Stimulated activated CD8-positive, alpha-beta memory T cell treated with anti-CD3 and anti-CD28 coated beads, Interleukin-7, amount 100 ng/mL, for 24 hours (primary cell): Measurements from ENCODE around the gene SLC6A5.

ENCODE experiments used
- DNase-seq: peaks from one replicate; pipeline ENCODE4 v3.0.0-alpha.2; 2020; ENCODE audit warnings: low read depth

Gene SLC6A5

DNA sequence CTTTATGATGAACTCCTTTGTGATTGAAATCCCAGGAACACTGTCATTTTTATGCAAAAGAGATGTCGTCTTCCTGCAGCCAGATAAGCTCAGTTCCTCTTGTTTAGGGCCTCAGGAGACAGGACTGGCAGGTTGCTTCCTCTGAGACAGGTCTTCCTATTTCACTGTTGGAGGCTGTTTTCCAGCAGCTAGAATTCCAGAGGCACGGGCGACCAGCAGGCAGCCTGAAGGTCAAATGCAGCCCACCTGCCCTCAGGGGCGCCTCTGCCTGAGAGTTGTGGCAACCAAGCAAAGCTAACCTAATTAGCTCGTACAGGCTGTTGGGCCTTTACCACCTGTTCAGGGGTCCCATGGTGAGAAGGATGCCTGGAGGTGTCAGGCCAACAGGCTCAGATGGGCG lies 22.3 kb downstream of the SLC6A5 start:
- DNase-seq, result no peak

DNA sequence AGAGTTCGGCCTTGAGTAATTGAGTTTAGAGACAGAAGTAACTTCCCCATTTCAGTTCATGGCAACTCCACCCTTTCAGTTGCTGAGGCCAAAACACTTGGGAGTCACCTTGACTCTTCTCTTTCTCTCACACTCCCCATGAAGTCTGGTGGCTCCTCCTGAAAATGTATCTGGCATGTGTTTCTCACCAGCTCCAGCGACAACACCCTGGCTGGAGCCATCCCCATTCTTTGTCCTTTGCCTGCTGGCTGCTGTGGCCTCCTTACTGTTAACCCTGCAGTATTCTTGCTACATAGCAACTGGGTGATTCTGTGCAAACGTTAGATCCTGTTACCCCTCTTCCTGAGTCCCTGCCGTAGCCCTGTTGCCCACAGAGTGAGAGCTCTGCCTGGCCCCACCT lies 23.8 kb downstream of the SLC6A5 start:
- DNase-seq, result no peak

DNA sequence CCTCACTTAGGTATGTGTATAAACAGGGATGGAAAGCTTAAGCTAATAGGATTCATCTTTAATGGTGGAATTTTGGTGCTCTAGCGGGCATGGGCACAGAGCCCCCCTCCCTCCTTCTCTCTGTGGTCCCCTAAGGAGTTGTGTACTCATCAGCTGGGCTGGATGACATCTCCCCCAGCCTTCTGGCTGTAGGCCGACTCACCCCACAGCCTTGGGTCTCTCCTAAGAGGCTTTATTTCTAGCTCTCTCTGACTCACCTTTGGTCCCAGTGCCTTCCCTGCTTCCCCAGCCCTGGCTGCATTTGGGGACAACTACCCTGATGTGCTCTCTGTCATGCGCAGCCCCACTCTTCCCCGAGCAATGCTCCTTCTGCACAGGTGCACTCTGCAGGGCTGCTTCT lies 26.9 kb downstream of the SLC6A5 start:
- DNase-seq, result no peak

GRCh38 chr11:20627026-20627425 lies 27.6 kb downstream of the SLC6A5 start:
- DNase-seq, result no peak

GRCh38 chr11:20627701-20628100 lies 28.3 kb downstream of the SLC6A5 start:
- no peak for DNase-seq

DNA sequence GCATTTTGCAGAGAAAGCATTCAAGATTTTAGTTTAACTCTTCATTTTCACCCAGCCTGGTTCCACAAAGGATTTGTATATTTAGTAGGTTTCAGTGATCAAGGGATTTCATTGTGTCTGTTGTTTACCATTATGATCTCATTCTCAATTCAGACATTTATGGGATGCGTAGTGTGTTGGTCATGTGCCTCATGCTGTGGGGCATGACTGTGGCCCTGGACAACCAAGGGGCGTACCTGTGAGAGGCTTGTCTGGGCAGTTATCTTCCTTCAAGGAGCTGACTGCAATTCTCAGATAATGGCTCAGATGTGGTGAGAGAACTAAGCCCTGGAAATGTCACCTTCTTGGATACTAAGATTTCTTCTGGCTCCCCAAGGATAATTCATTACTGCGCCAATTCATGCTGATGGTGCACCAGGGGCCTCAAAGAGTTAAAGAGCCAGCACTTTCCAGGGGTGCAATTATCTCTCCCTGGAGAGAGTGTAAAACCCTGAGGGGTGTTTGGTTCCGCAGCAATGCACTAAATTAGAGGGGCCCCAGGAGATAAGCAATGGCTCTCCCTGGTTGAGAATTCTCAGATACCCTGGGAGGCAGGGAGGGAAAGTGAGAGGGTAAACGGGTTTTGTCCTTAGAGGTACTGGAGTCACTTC lies 32.2 kb downstream of the SLC6A5 start:
- DNase-seq, result no peak

- no peak for DNase-seq
These were observed 32.7 kb downstream of the SLC6A5 start for GRCh38 chr11:20632169-20632532.

- DNase-seq, result no peak
These were observed 34.6 kb downstream of the SLC6A5 start for GRCh38 chr11:20634044-20634443.

GRCh38 chr11:20634781-20635180 lies 35.4 kb downstream of the SLC6A5 start:
- DNase-seq, result no peak

- DNase-seq, result no peak
These were observed 38.7 kb downstream of the SLC6A5 start for GRCh38 chr11:20638074-20638473.

DNA sequence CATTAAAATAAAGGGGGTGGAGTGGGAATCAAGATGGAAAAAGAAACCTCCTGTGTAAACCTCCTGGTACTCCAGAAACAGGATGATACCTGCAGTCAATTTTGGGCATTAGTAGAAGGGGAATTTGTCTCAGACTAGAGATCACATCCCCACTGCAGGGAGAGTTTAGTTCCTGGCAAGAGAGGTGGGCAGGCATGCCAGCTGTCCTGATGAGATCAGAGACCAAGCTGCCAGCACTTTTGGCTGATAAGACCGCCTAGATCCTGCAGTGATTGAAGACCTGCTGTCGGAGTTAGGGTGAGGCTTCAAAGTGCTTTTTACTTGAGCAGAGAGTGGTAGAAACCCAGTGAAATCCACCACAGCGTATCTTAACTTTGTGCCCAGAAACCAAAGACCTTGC lies 40.3 kb downstream of the SLC6A5 start:
- no peak for DNase-seq

- no peak for DNase-seq
These were observed 41.0 kb downstream of the SLC6A5 start for GRCh38 chr11:20640401-20640800.

- DNase-seq, result no peak
These were observed 45.0 kb downstream of the SLC6A5 start for GRCh38 chr11:20644360-20644759.

DNA sequence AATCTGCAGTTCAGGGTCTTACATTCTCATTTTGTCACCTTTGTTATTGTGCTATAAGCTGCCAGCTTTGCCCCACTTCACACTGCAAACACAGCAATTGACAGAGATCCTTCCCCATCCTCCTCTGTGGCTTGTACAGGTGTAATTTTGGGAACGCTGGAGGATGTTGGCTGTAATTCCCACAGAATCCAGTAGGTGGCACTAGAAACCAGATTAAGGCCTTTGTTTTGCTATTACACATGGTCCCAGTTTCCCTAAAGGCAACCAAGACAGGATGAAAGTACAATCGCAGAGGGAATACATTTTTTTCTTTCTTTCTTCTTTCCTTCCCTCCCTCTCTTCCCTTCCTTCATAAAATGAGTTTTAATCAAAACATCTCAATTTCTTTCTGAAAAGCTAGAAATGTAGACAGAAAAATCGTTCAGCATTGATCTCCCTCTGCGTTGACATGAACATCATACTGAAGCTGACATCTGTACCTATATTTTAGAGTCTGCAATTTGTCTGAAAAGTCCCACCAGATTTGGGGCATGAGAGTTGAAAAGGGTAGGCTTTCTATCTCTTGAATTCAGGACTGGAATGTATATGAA lies 48.7 kb downstream of the SLC6A5 start:
- DNase-seq, result no peak

GRCh38 chr11:20652150-20652806 lies 52.9 kb downstream of the SLC6A5 start:
- DNase-seq, result no peak

DNA sequence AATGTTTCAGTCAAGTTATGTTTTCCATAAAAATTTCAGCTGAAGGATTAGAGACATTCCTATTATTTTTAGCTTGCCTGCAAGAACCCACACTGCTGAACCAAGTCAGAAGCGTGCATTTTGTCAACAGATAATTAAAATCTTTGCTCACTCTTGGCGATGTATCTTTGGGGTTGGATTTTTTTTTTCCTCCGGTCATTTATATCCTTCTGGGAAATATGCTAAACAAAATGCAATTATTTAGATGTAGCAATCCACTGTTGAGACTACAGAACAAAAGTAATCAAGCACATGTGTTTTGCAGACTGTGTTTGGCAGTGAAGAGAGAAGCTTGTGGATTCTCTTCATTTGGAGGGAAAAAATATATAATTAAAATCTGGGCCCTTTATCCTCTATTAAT lies 54.6 kb downstream of the SLC6A5 start:
- DNase-seq, result no peak

DNA sequence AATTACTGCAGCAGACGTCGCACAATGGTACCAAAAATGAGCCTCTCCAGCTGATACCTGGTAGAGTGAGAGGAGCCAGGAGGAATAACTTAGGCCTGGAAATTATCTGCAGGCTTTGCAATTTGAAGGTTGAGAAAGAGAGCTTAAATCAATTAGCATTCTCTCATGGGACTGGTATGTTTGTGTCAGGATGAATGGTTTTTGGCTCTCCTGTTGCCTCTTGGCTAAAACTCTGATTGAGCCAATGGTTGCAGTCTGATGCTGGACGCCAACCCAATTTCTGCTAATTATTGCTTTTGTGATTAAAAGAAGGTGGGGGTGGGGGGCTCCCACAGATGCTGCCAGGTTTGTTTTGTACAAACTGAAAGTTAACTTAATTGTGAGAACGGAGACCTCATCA lies 57.5 kb downstream of the SLC6A5 start:
- DNase-seq, result no peak

DNA sequence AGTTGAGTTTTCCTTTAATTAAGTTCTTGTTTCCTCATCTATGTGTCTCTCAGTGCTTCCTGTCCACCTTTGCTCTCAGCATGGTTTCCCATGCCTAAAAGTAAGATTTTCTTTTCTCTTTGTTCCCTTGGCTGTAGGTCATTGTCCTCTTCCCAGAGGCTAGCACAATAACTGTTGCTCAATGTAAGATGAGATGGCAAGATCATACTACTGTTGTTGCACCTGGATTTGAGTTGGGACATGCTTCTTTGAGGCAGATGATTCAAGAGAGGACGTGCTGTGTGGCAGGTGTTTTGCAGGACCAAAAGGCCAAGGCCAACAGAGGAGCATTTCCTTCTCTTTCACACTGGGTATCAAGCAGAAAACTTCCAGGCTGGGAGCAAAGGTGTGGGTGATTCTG lies 58.7 kb downstream of the SLC6A5 start:
- no peak for DNase-seq

DNA sequence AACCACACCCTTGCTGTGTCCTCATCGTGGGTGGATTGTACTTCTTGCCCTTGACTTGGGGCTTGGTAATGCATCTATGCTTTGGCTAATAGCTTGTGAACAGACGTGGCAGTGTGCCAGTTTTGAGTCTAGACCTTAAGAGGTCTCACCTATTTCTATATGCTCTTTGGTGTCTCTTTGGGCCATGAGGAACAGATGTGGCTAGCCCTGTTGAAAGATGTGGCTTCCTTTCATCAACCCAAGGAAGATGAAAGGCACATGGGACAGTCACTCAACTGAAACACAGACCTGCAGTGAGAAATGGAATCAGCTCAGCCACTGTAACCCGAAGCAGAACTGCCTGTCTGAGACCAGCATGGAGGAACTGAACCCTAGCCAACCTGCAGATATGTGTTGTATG lies 62.0 kb downstream of the SLC6A5 start:
- DNase-seq, result no peak

DNA sequence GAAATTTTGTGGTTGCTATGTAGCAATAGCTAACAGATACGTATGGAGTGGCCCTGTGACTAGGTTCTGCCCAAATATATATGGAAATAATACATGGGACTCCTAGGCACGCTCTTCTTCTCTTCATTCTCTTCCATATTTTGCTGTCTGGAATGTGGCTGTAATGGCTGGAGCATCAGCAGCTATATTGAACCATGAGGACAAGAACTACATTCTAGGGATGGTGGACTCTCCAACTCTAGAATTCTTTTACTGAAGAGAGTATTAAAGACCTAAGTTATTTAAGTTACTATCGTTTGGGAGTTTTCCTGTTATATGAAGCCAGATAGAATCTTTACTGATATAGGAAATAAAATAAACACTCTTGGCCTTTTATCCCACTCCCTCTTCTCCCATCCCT lies 62.4 kb downstream of the SLC6A5 start:
- no peak for DNase-seq

GRCh38 chr11:20668131-20668809 lies 68.9 kb downstream of the SLC6A5 start:
- no peak for DNase-seq

DNA sequence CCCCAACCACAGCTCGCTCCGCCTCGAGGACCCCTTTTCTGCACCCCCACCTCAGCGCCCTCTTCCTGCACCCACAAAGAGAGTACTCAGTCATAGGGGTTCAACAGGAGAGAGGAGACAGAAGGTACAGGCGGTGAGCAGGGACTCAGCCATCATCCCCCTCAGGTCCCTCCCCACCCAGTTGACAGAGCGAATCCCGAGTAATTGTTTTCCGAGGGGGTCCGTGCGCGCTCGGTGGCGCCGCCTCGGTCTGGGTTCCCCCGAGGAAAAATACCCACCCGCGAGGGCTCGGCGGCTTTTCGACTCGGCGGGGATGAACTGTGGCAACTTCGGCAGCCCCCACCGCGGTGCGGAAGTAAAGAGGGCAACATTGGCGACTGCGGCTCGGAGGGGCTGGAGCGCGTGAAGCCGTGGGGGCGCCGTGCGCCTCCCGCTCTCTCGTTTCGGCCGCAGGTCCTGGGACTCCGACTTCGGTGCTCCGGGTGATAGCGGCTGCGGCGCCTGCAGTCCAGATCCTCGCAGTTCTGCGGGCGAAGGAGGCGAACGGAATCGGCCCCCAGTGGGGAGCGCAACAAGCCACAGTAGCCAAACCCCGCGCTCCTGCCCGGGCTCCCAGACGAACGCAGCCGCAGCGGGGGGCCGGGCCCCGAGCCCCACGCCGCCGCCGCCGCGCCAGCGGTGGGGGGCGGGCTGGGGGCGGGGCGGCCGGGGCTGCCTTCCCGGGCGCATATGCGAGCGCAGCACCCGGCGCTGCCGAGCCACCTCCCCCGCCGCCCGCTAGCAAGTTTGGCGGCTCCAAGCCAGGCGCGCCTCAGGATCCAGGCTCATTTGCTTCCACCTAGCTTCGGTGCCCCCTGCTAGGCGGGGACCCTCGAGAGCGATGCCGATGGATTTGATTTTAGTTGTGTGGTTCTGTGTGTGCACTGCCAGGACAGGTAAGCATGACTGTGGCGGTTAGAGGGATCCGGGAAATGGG lies 69.7 kb downstream of the SLC6A5 start, which contains the start of gene NELL1:
Gene NELL1, plus strand, starts transcription at position 743 of the 976 bp plus-strand sequence.
- no peak for DNase-seq
